Mucosa of stomach (tissue), 1 donor: ENCODE measurements around the gene CAPN8.

Experiments
- H3K27me3 ChIP-seq: one replicate; pipeline ENCODE4 v1.7.0; 2013; ENCODE audit warnings: mild to moderate bottlenecking, low read length; ENCODE audit not compliant: control insufficient read depth, insufficient read depth
- H3K36me3 ChIP-seq: one replicate; pipeline ENCODE4 v1.7.0; 2013; ENCODE audit warnings: low read length; ENCODE audit not compliant: control insufficient read depth, insufficient read depth
- H3K4me1 ChIP-seq: one replicate; pipeline ENCODE4 v1.7.0; 2013; ENCODE audit warnings: mild to moderate bottlenecking, low read length; ENCODE audit not compliant: control insufficient read depth, insufficient read depth
- H3K4me3 ChIP-seq: one replicate; pipeline ENCODE4 v1.7.0; 2013; ENCODE audit warnings: low read length
- H3K9ac ChIP-seq: one replicate; pipeline ENCODE4 v1.7.0; 2013; ENCODE audit warnings: mild to moderate bottlenecking, low read length, moderate library complexity
- H3K9me3 ChIP-seq: one replicate; pipeline ENCODE4 v1.7.0; 2013; ENCODE audit warnings: mild to moderate bottlenecking, low read length, moderate library complexity; ENCODE audit not compliant: control insufficient read depth
- donor health status: Pancreatic carcinoma.

The CAPN8 gene

GRCh38 chr1:223618680-223619079, 46.8 kb downstream of the CAPN8 start:
- Histone ChIP-seq H3K4me3 (no peak overlapping the region), H3K9ac (no peak overlapping the region), H3K36me3 (peaks cover 24% of the 10 kb centered on the region), H3K27me3 (no peaks in the 10 kb centered on the region), H3K4me1 (peaks cover 31% of the 10 kb centered on the region), H3K9me3 (no peaks in the 10 kb centered on the region)

GRCh38 chr1:223617323-223618070, 48.0 kb downstream of the CAPN8 start:
- H3K4me3 ChIP-seq: no peak overlapping the region
- no peaks in the 10 kb centered on the region for H3K27me3 ChIP-seq
- no peak overlapping the region for H3K9ac ChIP-seq
- H3K4me1 ChIP-seq: peaks cover 22% of the 10 kb centered on the region
- no peaks in the 10 kb centered on the region for H3K9me3 ChIP-seq
- peaks cover 31% of the 10 kb centered on the region for H3K36me3 ChIP-seq

DNA sequence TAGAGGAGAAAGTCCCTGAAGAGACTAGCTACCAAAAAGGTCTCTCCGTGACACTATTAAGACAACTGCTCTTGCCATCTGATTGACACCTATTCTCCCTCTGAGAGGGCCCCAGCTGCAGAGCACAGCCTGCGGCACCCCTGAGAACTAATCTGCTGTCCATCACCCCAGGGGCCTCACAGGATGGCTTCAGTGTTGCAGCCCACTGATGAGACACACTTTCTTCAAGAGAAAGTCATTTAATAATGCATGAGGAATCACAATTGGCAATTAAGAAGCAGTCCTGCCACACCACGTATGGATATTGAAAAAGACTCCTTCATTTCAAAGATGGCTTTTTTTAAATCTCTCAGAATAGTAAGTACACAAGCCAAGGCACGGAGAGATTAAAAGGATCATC, 48.9 kb downstream of the CAPN8 start:
- H3K4me3 ChIP-seq: no peak overlapping the region
- peaks cover 13% of the 10 kb centered on the region for H3K4me1 ChIP-seq
- no peaks in the 10 kb centered on the region for H3K27me3 ChIP-seq
- no peaks in the 10 kb centered on the region for H3K9me3 ChIP-seq
- H3K9ac ChIP-seq: no peak overlapping the region
- H3K36me3 ChIP-seq: peaks cover 40% of the 10 kb centered on the region

DNA sequence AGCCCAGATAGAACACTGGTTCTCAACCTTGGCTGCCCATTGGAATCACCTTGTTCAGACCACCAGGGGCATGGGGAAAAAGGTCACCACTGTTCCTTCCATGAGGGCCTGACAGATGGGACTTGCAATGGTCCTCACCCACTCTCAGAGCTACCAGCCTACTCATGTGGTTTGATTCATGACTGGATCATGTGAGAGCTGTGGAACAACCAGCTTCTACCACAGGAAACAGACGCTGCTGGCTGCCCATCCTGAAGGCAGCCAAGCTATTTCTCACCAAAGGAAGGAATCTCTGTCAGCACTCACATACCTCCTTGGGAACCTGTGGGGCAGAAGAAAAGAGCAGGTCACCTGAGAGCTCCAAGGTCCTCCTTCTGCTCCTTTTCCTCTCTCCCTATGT, 53.6 kb downstream of the CAPN8 start:
- Histone ChIP-seq H3K9me3 (no peaks in the 10 kb centered on the region), H3K36me3 (peaks cover 39% of the 10 kb centered on the region), H3K27me3 (no peaks in the 10 kb centered on the region), H3K4me1 (no peaks in the 10 kb centered on the region), H3K9ac (no peak overlapping the region), H3K4me3 (no peak overlapping the region)

DNA sequence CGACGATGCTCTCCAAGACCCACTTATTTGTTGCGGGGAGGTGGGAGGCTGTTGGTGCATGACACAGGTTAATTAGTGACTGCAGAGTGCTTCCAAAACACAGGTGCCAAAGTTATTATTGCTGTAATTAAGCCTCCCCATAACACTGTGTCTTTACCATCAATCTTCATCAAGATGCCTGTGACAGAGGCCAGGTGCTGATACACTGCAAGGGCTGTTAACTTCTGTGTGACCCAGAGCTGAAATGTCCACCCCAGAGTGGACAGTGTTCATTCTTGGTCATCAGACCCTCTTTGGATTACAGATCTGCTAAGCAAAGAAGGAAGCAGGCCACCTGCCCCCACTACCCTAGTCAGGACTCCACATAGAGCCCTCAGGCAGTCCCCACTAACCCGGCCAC, 55.5 kb downstream of the CAPN8 start:
- Histone ChIP-seq H3K4me1 (no peaks in the 10 kb centered on the region), H3K9me3 (no peaks in the 10 kb centered on the region), H3K36me3 (peaks cover 26% of the 10 kb centered on the region), H3K4me3 (no peak overlapping the region), H3K27me3 (no peaks in the 10 kb centered on the region), H3K9ac (no peak overlapping the region)

DNA sequence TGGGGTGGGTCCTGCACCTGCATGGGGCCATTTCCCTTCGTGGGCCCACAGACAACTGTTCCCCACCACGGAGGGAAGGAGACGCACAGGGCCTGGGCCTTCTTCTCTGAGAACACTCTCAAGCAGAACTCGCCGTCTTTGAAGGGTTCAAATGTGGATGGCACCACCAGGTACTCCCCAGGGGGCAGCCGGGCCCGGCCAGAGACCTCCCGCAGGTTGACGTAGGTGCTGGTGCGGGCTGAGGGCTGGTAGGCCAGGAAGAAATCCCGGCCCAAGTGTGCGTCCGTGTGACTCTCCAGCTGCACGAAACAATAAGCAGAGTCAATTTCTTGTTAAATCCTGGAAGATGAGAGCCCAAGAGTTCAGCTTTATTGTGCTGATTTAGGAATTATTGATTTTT, 56.4 kb downstream of the CAPN8 start:
- no peaks in the 10 kb centered on the region for H3K4me1 ChIP-seq
- no peaks in the 10 kb centered on the region for H3K27me3 ChIP-seq
- no peaks in the 10 kb centered on the region for H3K9me3 ChIP-seq
- no peak overlapping the region for H3K4me3 ChIP-seq
- peaks cover 26% of the 10 kb centered on the region for H3K36me3 ChIP-seq
- no peak overlapping the region for H3K9ac ChIP-seq

GRCh38 chr1:223558512-223558911, 107.0 kb downstream of the CAPN8 start:
- peaks cover 19% of the 10 kb centered on the region for H3K36me3 ChIP-seq
- H3K4me3 ChIP-seq: no peak overlapping the region
- no peaks in the 10 kb centered on the region for H3K27me3 ChIP-seq
- peaks cover 6% of the 10 kb centered on the region for H3K4me1 ChIP-seq
- H3K9me3 ChIP-seq: no peaks in the 10 kb centered on the region
- H3K9ac ChIP-seq: no peak overlapping the region

- no peaks in the 10 kb centered on the region for H3K9me3 ChIP-seq
- H3K9ac ChIP-seq: no peak overlapping the region
- H3K4me1 ChIP-seq: peaks cover 15% of the 10 kb centered on the region
- no peak overlapping the region for H3K4me3 ChIP-seq
- H3K36me3 ChIP-seq: peaks cover 19% of the 10 kb centered on the region
- no peaks in the 10 kb centered on the region for H3K27me3 ChIP-seq
These were observed 108.4 kb downstream of the CAPN8 start for GRCh38 chr1:223557130-223557475.

GRCh38 chr1:223556414-223557129, 108.9 kb downstream of the CAPN8 start:
- H3K9me3 ChIP-seq: no peaks in the 10 kb centered on the region
- H3K4me3 ChIP-seq: no peak overlapping the region
- H3K4me1 ChIP-seq: peaks cover 17% of the 10 kb centered on the region
- no peak overlapping the region for H3K9ac ChIP-seq
- no peaks in the 10 kb centered on the region for H3K27me3 ChIP-seq
- H3K36me3 ChIP-seq: peaks cover 19% of the 10 kb centered on the region

GRCh38 chr1:223553957-223554356, 111.5 kb downstream of the CAPN8 start:
- Histone ChIP-seq H3K4me1 (peaks cover 33% of the 10 kb centered on the region), H3K27me3 (no peaks in the 10 kb centered on the region), H3K4me3 (no peak overlapping the region), H3K9ac (no peak overlapping the region), H3K9me3 (no peaks in the 10 kb centered on the region), H3K36me3 (peaks cover 19% of the 10 kb centered on the region)

GRCh38 chr1:223551610-223552009, 113.9 kb downstream of the CAPN8 start:
- Histone ChIP-seq H3K4me1 (peaks cover 30% of the 10 kb centered on the region), H3K9ac (no peak overlapping the region), H3K36me3 (no peaks in the 10 kb centered on the region), H3K27me3 (no peaks in the 10 kb centered on the region), H3K4me3 (no peak overlapping the region), H3K9me3 (no peaks in the 10 kb centered on the region)

GRCh38 chr1:223549740-223550139, 115.8 kb downstream of the CAPN8 start:
- H3K36me3 ChIP-seq: no peaks in the 10 kb centered on the region
- H3K4me1 ChIP-seq: peaks cover 41% of the 10 kb centered on the region
- H3K4me3 ChIP-seq: no peak overlapping the region
- H3K9me3 ChIP-seq: no peaks in the 10 kb centered on the region
- no peak overlapping the region for H3K9ac ChIP-seq
- H3K27me3 ChIP-seq: no peaks in the 10 kb centered on the region
